Endodermal cell (in vitro differentiated cells): Measurements from ENCODE around the gene VCPKMT. TPM values are rescaled to one million over a fixed set of nuclear protein-coding genes. Genes with fewer than 3 reads are reported as not detected.

Experiments
- DNase-seq: peaks from one replicate; pipeline ENCODE4 v3.0.0-alpha.2; 2017
- H3K27ac ChIP-seq: 2 replicates; pipeline ENCODE4 v1.5.1; 2013; ENCODE audit warnings: mild to moderate bottlenecking, low read depth, low read length, moderate library complexity
- H3K27me3 ChIP-seq: 2 replicates; pipeline ENCODE4 v1.6.1; 2013; ENCODE audit warnings: mild to moderate bottlenecking, low read length, moderate library complexity; ENCODE audit not compliant: insufficient read depth, control insufficient read depth, poor library complexity, severe bottlenecking
- H3K36me3 ChIP-seq: 2 replicates; pipeline ENCODE4 v1.7.0; 2013; ENCODE audit warnings: mild to moderate bottlenecking, low read length, moderate library complexity; ENCODE audit not compliant: control insufficient read depth, insufficient read depth
- H3K4me1 ChIP-seq: one replicate; pipeline ENCODE4 v1.7.0; 2013; ENCODE audit warnings: low read length; ENCODE audit not compliant: control insufficient read depth, insufficient read depth
- H3K4me3 ChIP-seq: 2 replicates; pipeline ENCODE4 v1.5.1; 2013; ENCODE audit warnings: mild to moderate bottlenecking, low read length, moderate library complexity
- H3K9ac ChIP-seq: 2 replicates; pipeline ENCODE4 v1.6.1; 2013; ENCODE audit warnings: mild to moderate bottlenecking, low read length, moderate library complexity; ENCODE audit not compliant: poor library complexity, severe bottlenecking; ENCODE audit errors: extremely low read depth
- H3K9me3 ChIP-seq: 2 replicates; pipeline ENCODE4 v1.6.1; 2013; ENCODE audit warnings: mild to moderate bottlenecking, low read length, moderate library complexity; ENCODE audit not compliant: control insufficient read depth
- H3K27ac Mint-ChIP-seq: 2 replicates; pipeline ENCODE4 v1.8.0; 2020; ENCODE audit warnings: mixed read lengths
- H3K27me3 Mint-ChIP-seq: 2 replicates; pipeline ENCODE4 v1.8.0; 2021; ENCODE audit warnings: mild to moderate bottlenecking, mixed read lengths; ENCODE audit not compliant: insufficient read depth
- H3K36me3 Mint-ChIP-seq: 2 replicates; pipeline ENCODE4 v1.8.0; 2020; ENCODE audit warnings: low read depth, mixed read lengths
- H3K4me1 Mint-ChIP-seq: 2 replicates; pipeline ENCODE4 v1.8.0; 2020; ENCODE audit warnings: mixed read lengths
- H3K4me3 Mint-ChIP-seq: 2 replicates; pipeline ENCODE4 v1.8.0; 2020; ENCODE audit warnings: mild to moderate bottlenecking, moderate library complexity, mixed read lengths
- H3K9me3 Mint-ChIP-seq: 2 replicates; pipeline ENCODE4 v1.8.0; 2020; ENCODE audit warnings: mild to moderate bottlenecking, mixed read lengths
- CTCF ChIP-seq: fragments of 200-600 bp; sonication (generic); conservative IDR thresholded peaks from 2 replicates; pipeline ENCODE4 v1.5.0; 2021; ENCODE audit warnings: antibody characterized with exemption, mild to moderate bottlenecking
- WGBS, 2 experiments: methylation state at CpG; one replicate each; pipeline versions ENCODE4 v1.1.5 to v1.1.7; 2013; ENCODE audit warnings: missing lambda C conversion rate in 2 of 2, mixed read lengths in 1 of 2; ENCODE audit not compliant: insufficient coverage in 1 of 2, insufficient read length in 1 of 2; 5-methylcytosine and 5-hydroxymethylcytosine counted together
- total RNA-seq, 2 donors: library from RNA; stranded (reverse); fragmentation: NEBNext Ultra II Directional in 1 of 2; extraction: Animal tissue kit (Norgen Biotek cat#: 25700) in 1 of 2; gene quantifications; 2 replicates in 1 of 2; 3 replicates in 1 of 2; pipeline ENCODE4 v1.2.1, GENCODE V29; 2021

Gene VCPKMT
- total RNA-seq, 2 donors from 2014 or later, result 9.6 to 13.4 TPM

GRCh38 chr14:50139192-50139591 lies 22.8 kb upstream of the VCPKMT start:
- Histone ChIP-seq H3K36me3 (no peaks in the 10 kb centered on the region), H3K9ac (no peak overlapping the region), H3K4me1 (no peaks in the 10 kb centered on the region), H3K4me3 (no peak overlapping the region), H3K27me3 (no peaks in the 10 kb centered on the region), H3K9me3 (no peaks in the 10 kb centered on the region), H3K27ac (no peak overlapping the region)
- no peaks in the 10 kb centered on the region for H3K9me3 Mint-ChIP-seq
- no peaks in the 10 kb centered on the region for H3K27me3 Mint-ChIP-seq
- H3K4me1 Mint-ChIP-seq, result peaks cover 1% of the 10 kb centered on the region
- no peak overlapping the region for H3K27ac Mint-ChIP-seq
- no peak for TF ChIP-seq CTCF
- H3K4me3 Mint-ChIP-seq, result no peak overlapping the region
- WGBS, 2 experiments, result 92% methylated on average over 3 of the region's 3 CpGs; no CpG with 5 or more reads in 1 of the 2 experiments
- no peak for DNase-seq
- peaks cover 6% of the 10 kb centered on the region for H3K36me3 Mint-ChIP-seq

GRCh38 chr14:50127802-50128201 lies 11.4 kb upstream of the VCPKMT start:
- Histone ChIP-seq H3K9me3 (no peaks in the 10 kb centered on the region), H3K36me3 (peaks cover 37% of the 10 kb centered on the region), H3K27me3 (no peaks in the 10 kb centered on the region), H3K27ac (no peak overlapping the region), H3K4me3 (no peak overlapping the region), H3K9ac (no peak overlapping the region), H3K4me1 (no peaks in the 10 kb centered on the region)
- 100% methylated on average over 1 of the region's 2 CpGs for WGBS, 2 experiments
- DNase-seq, result no peak
- no peaks in the 10 kb centered on the region for H3K9me3 Mint-ChIP-seq
- no peaks in the 10 kb centered on the region for H3K27me3 Mint-ChIP-seq
- no peak for TF ChIP-seq CTCF
- H3K4me3 Mint-ChIP-seq, result no peak overlapping the region
- H3K27ac Mint-ChIP-seq, result no peak overlapping the region
- H3K36me3 Mint-ChIP-seq, result peaks cover 31% of the 10 kb centered on the region
- no peaks in the 10 kb centered on the region for H3K4me1 Mint-ChIP-seq

GRCh38 chr14:50123062-50123461 lies 6.7 kb upstream of the VCPKMT start:
- no peaks in the 10 kb centered on the region for H3K9me3 ChIP-seq
- no peaks in the 10 kb centered on the region for H3K27me3 ChIP-seq
- no peak for TF ChIP-seq CTCF
- WGBS, 2 experiments, result 94% methylated on average over 3 of the region's 3 CpGs; no CpG with 5 or more reads in 1 of the 2 experiments
- H3K27ac Mint-ChIP-seq, result no peak overlapping the region
- peaks cover 15% of the 10 kb centered on the region for H3K36me3 Mint-ChIP-seq
- H3K9ac ChIP-seq, result no peak overlapping the region
- no peaks in the 10 kb centered on the region for H3K4me1 Mint-ChIP-seq
- H3K36me3 ChIP-seq, result peaks cover 18% of the 10 kb centered on the region
- H3K4me3 Mint-ChIP-seq, result no peak overlapping the region
- no peak for DNase-seq
- no peak overlapping the region for H3K4me3 ChIP-seq
- H3K9me3 Mint-ChIP-seq, result no peaks in the 10 kb centered on the region
- H3K27me3 Mint-ChIP-seq, result no peaks in the 10 kb centered on the region
- H3K27ac ChIP-seq, result peak overlapping the region; percentile 36
- H3K4me1 ChIP-seq, result no peaks in the 10 kb centered on the region
